WTC11 (cell line): ENCODE measurements around the gene COL4A6. TPM values are rescaled to one million over a fixed set of nuclear protein-coding genes. Genes with fewer than 3 reads are reported as not detected.

Experiments used
- ATAC-seq: fragments of 200-7000 bp; cut with Tn5 transposase; 2 replicates; pipeline ENCODE4 v1.10.0; 2021; ENCODE audit warnings: mild to moderate bottlenecking, moderate library complexity
- CTCF ChIA-PET: fragments of 300-600 bp; sonication (Branson Sonifier 250); formaldehyde crosslinking; loops from one replicate; lab custom pipeline; 2021; ENCODE audit warnings: antibody characterized with exemption; lab: Charles Lee
- POLR2A ChIA-PET: fragments of 350-600 bp; sonication (Branson Sonifier 250); formaldehyde crosslinking; loops from one replicate; lab custom pipeline; 2021; ENCODE audit warnings: antibody characterized with exemption; lab: Charles Lee
- DNase-seq: peaks from one replicate; pipeline ENCODE4 v3.0.0; 2021; ENCODE audit warnings: low spot score
- H3K27ac Mint-ChIP-seq: 2 replicates; pipeline ENCODE4 v1.8.0; 2021; ENCODE audit warnings: mixed read lengths
- H3K27me3 Mint-ChIP-seq: 2 replicates; pipeline ENCODE4 v1.8.0; 2021; ENCODE audit warnings: low read depth, mild to moderate bottlenecking, moderate library complexity, mixed read lengths
- H3K36me3 Mint-ChIP-seq: 2 replicates; pipeline ENCODE4 v1.8.0; 2021; ENCODE audit warnings: mixed read lengths
- H3K4me1 Mint-ChIP-seq: 2 replicates; pipeline ENCODE4 v1.8.0; 2022; ENCODE audit warnings: mixed read lengths
- H3K4me3 Mint-ChIP-seq: 2 replicates; pipeline ENCODE4 v1.8.0; 2021; ENCODE audit warnings: mild to moderate bottlenecking, moderate library complexity, mixed read lengths
- H3K9me3 Mint-ChIP-seq: 2 replicates; pipeline ENCODE4 v1.8.0; 2021; ENCODE audit warnings: mixed read lengths
- ATF2 ChIP-seq: sonication (generic); formaldehyde crosslinking; IDR thresholded peaks from 2 replicates; pipeline ENCODE4 v1.8.1; 2022; ENCODE audit warnings: low read depth, missing genetic modification reagents, borderline replicate concordance
- CBFB ChIP-seq: sonication (generic); formaldehyde crosslinking; IDR thresholded peaks from 2 replicates; pipeline ENCODE4 v1.8.1; 2022; ENCODE audit warnings: mild to moderate bottlenecking, low read depth, missing genetic modification reagents
- IRF2 ChIP-seq: sonication (generic); formaldehyde crosslinking; IDR thresholded peaks from 2 replicates; pipeline ENCODE4 v1.8.0; 2022; ENCODE audit warnings: low read depth, missing genetic modification reagents, borderline replicate concordance
- KAT7 ChIP-seq: sonication (generic); formaldehyde crosslinking; IDR thresholded peaks from 2 replicates; pipeline ENCODE4 v1.8.1; 2023; ENCODE audit warnings: missing genetic modification reagents, mild to moderate bottlenecking, borderline replicate concordance
- NR1H2 ChIP-seq: sonication (generic); formaldehyde crosslinking; IDR thresholded peaks from 2 replicates; pipeline ENCODE4 v1.9.0; 2021; ENCODE audit warnings: mild to moderate bottlenecking, moderate library complexity, missing genetic modification reagents
- PRRX2 ChIP-seq: fragments of 250-450 bp; sonication (Bioruptor Pico); IDR thresholded peaks from 2 replicates; pipeline ENCODE4 v1.8.0; 2021; ENCODE audit warnings: mild to moderate bottlenecking
- SOX15 ChIP-seq: fragments of 250-450 bp; sonication (Bioruptor Pico); IDR thresholded peaks from 2 replicates; pipeline ENCODE4 v1.9.0; 2021; ENCODE audit warnings: mild to moderate bottlenecking
- USF1 ChIP-seq: sonication (generic); formaldehyde crosslinking; IDR thresholded peaks from 2 replicates; pipeline ENCODE4 v1.8.0; 2022; ENCODE audit warnings: mild to moderate bottlenecking, missing genetic modification reagents
- ZBTB21 ChIP-seq: sonication (generic); formaldehyde crosslinking; IDR thresholded peaks from 2 replicates; pipeline ENCODE4 v1.8.1; 2023; ENCODE audit warnings: mild to moderate bottlenecking, missing genetic modification reagents, borderline replicate concordance
- ZMAT4 ChIP-seq: fragments of 250-450 bp; sonication (Bioruptor Pico); IDR thresholded peaks from 2 replicates; pipeline ENCODE4 v1.9.0; 2021; ENCODE audit warnings: mild to moderate bottlenecking
- ZNF263 ChIP-seq: sonication (generic); formaldehyde crosslinking; IDR thresholded peaks from 2 replicates; pipeline ENCODE4 v1.8.1; 2022; ENCODE audit warnings: low read depth, mild to moderate bottlenecking, moderate library complexity, missing genetic modification reagents
- ZNF317 ChIP-seq: sonication (generic); formaldehyde crosslinking; IDR thresholded peaks from 2 replicates; pipeline ENCODE4 v1.8.1; 2023; ENCODE audit warnings: low read depth, mild to moderate bottlenecking, moderate library complexity, missing genetic modification reagents, borderline replicate concordance
- ZNF532 ChIP-seq: fragments of 250-450 bp; sonication (Bioruptor Pico); IDR thresholded peaks from 2 replicates; pipeline ENCODE4 v1.9.0; 2021; ENCODE audit warnings: mild to moderate bottlenecking, borderline replicate concordance
- total RNA-seq: library from RNA; stranded (reverse); gene quantifications from 3 replicates; pipeline ENCODE4 v1.2.3, GENCODE V29; 2021
- TF ChIP-seq, protein P1 (sequence below): fragments of 200-600 bp; IDR thresholded peaks from 2 replicates; pipeline ENCODE4 v1.8.0; 2022; ENCODE audit warnings: antibody characterized with exemption
- TF ChIP-seq, protein P2 (sequence below): sonication (generic); formaldehyde crosslinking; IDR thresholded peaks from 2 replicates; pipeline ENCODE4 v1.8.1; 2022; ENCODE audit warnings: mild to moderate bottlenecking, missing genetic modification reagents, moderate library complexity, borderline replicate concordance

Gene COL4A6
- total RNA-seq, 1 experiment from 2014 or later, result 15.2 TPM

DNA sequence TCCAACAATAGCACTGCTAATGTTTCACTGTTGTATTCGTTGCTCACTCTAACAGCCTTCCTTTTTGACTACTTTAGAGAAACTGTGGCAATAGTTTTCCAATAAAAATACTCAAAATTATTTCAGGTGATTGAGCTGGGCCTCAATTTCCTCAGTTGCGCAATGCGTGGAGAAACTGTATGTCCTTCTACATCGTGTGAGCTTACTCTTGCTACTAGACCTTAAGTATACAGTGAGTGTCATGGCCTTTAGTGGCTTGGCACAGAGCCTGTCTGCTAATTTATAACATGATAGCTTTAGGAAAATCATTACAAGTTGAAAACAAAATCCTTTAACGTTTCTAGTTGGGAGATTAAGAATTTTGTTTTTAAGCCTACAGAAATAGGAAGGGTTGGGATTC is 114.5 kb downstream of the COL4A6 start:
- H3K36me3 Mint-ChIP-seq, result no peaks in the 10 kb centered on the region
- DNase-seq (no peak), ATAC-seq (no peak)
- no peak overlapping the region for H3K4me3 Mint-ChIP-seq
- H3K9me3 Mint-ChIP-seq, result no peaks in the 10 kb centered on the region
- no peaks in the 10 kb centered on the region for H3K4me1 Mint-ChIP-seq
- POLR2A ChIA-PET, result no interaction called here
- no peaks in the 10 kb centered on the region for H3K27me3 Mint-ChIP-seq
- no peak overlapping the region for H3K27ac Mint-ChIP-seq
- TF ChIP-seq ZNF263 (no peak), NR1H2 (CRISPR knock-in tag) (no peak), ZNF532 (CRISPR knock-in tag) (no peak), ZNF317 (no peak), KAT7 (no peak), SOX15 (no peak), IRF2 (CRISPR knock-in tag) (no peak), USF1 (CRISPR knock-in tag) (no peak), ZMAT4 (CRISPR knock-in tag) (no peak), ATF2 (CRISPR knock-in tag) (no peak)
- TF ChIP-seq, protein P1, sequence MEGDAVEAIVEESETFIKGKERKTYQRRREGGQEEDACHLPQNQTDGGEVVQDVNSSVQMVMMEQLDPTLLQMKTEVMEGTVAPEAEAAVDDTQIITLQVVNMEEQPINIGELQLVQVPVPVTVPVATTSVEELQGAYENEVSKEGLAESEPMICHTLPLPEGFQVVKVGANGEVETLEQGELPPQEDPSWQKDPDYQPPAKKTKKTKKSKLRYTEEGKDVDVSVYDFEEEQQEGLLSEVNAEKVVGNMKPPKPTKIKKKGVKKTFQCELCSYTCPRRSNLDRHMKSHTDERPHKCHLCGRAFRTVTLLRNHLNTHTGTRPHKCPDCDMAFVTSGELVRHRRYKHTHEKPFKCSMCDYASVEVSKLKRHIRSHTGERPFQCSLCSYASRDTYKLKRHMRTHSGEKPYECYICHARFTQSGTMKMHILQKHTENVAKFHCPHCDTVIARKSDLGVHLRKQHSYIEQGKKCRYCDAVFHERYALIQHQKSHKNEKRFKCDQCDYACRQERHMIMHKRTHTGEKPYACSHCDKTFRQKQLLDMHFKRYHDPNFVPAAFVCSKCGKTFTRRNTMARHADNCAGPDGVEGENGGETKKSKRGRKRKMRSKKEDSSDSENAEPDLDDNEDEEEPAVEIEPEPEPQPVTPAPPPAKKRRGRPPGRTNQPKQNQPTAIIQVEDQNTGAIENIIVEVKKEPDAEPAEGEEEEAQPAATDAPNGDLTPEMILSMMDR, result no peak
- TF ChIP-seq, protein P2, sequence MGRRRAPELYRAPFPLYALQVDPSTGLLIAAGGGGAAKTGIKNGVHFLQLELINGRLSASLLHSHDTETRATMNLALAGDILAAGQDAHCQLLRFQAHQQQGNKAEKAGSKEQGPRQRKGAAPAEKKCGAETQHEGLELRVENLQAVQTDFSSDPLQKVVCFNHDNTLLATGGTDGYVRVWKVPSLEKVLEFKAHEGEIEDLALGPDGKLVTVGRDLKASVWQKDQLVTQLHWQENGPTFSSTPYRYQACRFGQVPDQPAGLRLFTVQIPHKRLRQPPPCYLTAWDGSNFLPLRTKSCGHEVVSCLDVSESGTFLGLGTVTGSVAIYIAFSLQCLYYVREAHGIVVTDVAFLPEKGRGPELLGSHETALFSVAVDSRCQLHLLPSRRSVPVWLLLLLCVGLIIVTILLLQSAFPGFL (CRISPR knock-in tag), result no peak
- CTCF ChIA-PET, result no interaction called here

DNA sequence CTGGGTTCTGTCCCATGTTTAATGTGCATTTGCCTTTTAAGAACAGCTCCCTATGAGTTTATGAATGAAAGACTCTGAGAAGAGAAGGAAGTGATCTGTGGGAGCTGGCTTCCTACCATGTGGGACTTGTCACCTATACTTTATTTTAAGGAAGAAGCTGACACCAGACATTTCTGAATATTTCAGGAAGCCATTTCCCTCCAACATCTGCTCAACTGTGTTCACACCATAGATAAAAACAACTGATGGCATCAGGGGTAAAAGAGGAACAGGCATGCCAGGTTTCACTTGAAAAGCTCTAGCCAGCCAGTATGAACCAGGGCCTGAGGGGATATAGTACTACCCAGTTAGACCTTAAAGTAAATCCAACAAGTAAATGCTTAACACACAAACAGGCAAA is 116.0 kb downstream of the COL4A6 start:
- Mint-ChIP-seq H3K27ac (no peak overlapping the region), H3K4me1 (no peaks in the 10 kb centered on the region), H3K9me3 (peaks cover 2% of the 10 kb centered on the region; the same call in 1 of the 2 replicates), H3K4me3 (no peak overlapping the region), H3K27me3 (no peaks in the 10 kb centered on the region), H3K36me3 (no peaks in the 10 kb centered on the region; the same call in 1 of the 2 replicates)
- POLR2A ChIA-PET, result no interaction called here
- DNase-seq, result no peak
- TF ChIP-seq ZBTB21 (CRISPR knock-in tag) (no peak), CBFB (no peak), PRRX2 (CRISPR knock-in tag) (no peak)
- no peak for ATAC-seq
- CTCF ChIA-PET, result no interaction called here
